ENCODE data around the gene TMPRSS9. TPM values are rescaled to one million over a fixed set of nuclear protein-coding genes. Genes with fewer than 3 reads are reported as not detected.
"Not testable (repeated sequence)": the region's sequence is repeated elsewhere in the genome, so short reads cannot be mapped to it uniquely, and the experiment has no call there.

TMPRSS9 gene
- total RNA-seq, 4 donors from 2014 or later, result 0.54 to 2.5 (median 0.85) TPM; not detected in 1

DNA sequence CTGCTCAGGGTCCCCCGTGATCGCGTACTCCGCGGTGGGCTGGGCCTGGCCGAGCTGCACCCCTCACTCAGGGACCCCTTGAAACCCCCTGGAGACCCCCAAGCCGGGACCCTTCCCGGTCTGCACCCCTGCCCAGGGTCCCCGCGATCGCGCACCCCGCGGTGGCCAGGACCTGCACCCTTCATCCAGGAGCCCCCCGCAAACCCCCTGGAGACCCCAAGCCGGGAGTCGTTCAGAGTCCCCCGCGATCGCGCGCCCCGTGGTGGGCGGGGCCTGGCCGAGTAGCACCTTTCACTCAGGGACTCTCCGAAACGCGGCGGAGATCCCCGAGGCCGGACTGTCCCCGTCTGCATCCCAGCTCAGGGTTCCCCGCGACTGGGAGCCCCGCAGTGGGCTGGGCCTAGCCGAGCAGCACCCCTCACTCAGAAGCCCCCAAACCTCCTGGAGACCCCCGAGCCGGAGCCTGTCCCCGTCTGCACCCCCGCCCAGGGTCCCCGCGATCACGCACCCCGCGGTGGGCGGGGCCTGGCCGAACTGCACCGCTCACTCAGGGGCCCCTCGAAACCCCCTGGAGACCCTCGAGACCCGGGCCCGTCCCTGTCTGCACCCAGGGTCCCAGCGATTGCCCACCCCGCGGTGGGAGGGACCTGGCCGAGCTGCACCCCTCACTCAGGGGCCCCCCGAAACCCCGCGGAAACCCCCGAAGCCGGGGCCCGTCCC lies 95.9 kb downstream of the TMPRSS9 start:
- DNase-seq, result peak in 2 of 3 donors; percentile 42 to 63
- Histone ChIP-seq H3K4me3 (peak overlapping the region; percentile 72 to 97 (median 91)), H3K27ac (peak overlapping the region; percentile 3 to 76 (median 62))

DNA sequence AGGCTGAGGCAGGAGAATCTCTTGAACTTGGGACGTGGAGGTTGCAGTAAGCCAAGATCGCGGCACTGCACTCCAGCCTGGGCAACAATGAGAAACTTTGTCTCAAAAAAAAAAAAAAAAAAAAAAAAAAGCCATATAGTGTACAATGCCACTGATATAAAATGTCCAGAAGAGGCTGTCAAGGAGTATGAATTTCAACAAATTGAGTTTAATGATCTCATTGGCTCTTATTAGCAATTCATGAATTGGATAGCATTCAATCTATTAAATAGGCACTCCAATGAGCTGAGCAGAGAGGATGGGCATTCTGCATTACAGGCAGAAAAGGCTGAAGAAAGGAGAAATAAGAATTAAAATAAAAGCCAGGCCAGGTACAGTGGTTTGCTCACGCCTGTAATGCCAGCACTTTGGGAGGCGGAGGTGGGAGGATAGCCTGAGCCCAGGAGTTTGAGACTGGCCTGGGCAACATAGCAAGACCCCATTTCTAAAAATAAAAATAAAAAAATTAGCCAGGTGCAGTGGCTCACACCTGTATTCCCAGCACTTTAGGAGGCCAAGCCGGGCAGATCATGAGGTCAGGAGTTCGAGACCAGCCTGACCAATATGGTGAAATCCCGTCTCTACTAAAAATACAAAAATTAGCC lies 97.5 kb downstream of the TMPRSS9 start:
- peaks cover 0 to 26% (median 14%) of the 10 kb centered on the region in 4 donors for H3K4me1 ChIP-seq
- H3K27ac ChIP-seq, result peak overlapping the region; percentile 66 to 76 (median 72)
- no peaks in the 10 kb centered on the region for H3K27me3 ChIP-seq
- TF ChIP-seq, protein P1, sequence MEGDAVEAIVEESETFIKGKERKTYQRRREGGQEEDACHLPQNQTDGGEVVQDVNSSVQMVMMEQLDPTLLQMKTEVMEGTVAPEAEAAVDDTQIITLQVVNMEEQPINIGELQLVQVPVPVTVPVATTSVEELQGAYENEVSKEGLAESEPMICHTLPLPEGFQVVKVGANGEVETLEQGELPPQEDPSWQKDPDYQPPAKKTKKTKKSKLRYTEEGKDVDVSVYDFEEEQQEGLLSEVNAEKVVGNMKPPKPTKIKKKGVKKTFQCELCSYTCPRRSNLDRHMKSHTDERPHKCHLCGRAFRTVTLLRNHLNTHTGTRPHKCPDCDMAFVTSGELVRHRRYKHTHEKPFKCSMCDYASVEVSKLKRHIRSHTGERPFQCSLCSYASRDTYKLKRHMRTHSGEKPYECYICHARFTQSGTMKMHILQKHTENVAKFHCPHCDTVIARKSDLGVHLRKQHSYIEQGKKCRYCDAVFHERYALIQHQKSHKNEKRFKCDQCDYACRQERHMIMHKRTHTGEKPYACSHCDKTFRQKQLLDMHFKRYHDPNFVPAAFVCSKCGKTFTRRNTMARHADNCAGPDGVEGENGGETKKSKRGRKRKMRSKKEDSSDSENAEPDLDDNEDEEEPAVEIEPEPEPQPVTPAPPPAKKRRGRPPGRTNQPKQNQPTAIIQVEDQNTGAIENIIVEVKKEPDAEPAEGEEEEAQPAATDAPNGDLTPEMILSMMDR (IDR thresholded peaks at IDR 0.05), result no peak
- TF ChIP-seq POLR2A (IDR thresholded peaks at IDR 0.05), result no peak
- peak overlapping the region; percentile 14 to 97 (median 66) for H3K4me3 ChIP-seq
- no peak for DNase-seq
- no peaks in the 10 kb centered on the region for H3K9me3 ChIP-seq
- no peaks in the 10 kb centered on the region for H3K36me3 ChIP-seq

More for the DNA sequence above, 95.9 kb downstream of the TMPRSS9 start:
- Histone ChIP-seq H3K9me3 (no peaks in the 10 kb centered on the region), H3K27me3 (no peaks in the 10 kb centered on the region), H3K36me3 (no peaks in the 10 kb centered on the region), H3K4me1 (peaks cover 0 to 11% (median 8%) of the 10 kb centered on the region in 4 donors)
- TF ChIP-seq POLR2A (IDR thresholded peaks at IDR 0.05), result no peak
- TF ChIP-seq, protein P1 (IDR thresholded peaks at IDR 0.05), result no peak

DNA sequence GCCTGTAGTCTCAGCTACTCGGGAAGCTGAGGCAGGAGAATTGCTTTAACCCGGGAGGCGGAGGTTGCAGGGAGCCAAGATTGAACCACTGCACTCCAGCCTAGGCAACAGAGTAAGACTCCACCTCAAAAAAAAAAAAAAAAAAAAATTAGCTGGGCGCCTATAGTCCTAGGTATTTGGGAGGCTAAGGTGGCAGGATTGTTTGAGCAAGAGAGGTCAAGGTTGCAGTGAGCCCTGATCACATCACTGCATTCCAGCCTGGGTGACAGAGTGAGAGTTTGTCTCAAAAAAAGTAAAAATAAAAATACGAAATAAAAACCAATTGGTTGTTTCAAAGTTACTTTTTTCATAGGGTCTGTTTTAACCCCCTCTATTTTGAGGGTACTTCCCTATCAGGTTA lies 98.0 kb downstream of the TMPRSS9 start:
- Histone ChIP-seq H3K4me1 (peaks cover 0 to 30% (median 15%) of the 10 kb centered on the region in 4 donors), H3K4me3 (no peak overlapping the region), H3K36me3 (no peaks in the 10 kb centered on the region), H3K9me3 (no peaks in the 10 kb centered on the region), H3K27me3 (no peaks in the 10 kb centered on the region), H3K27ac (no peak overlapping the region)
- no peak for DNase-seq
- TF ChIP-seq, protein P1 (IDR thresholded peaks at IDR 0.05), result no peak
- no peak for TF ChIP-seq POLR2A (IDR thresholded peaks at IDR 0.05)

DNA sequence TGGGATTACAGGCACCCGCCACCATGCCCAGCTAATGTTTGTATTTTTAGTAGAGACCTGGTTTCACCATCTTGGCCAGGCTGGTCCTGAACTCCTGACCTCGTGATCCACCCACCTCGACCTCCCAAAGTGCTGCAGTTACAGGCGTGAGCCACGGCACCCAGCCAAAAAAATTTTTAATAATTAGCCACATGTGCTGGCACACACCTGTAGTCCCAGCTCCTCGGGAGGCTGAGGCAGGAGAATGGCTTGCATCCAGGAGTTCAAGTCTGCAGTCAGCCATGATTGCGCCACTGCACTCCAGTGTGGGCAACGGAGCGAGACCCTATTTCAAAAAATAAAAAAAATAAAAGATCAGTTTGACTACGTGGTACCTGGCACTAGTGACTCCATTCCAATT lies 98.7 kb downstream of the TMPRSS9 start:
- H3K27ac ChIP-seq, H3K4me3 ChIP-seq, H3K9me3 ChIP-seq, H3K36me3 ChIP-seq, DNase-seq, H3K27me3 ChIP-seq: not testable (repeated sequence)
- H3K4me1 ChIP-seq, result peaks cover 0 to 30% (median 15%) of the 10 kb centered on the region in 4 donors

DNA sequence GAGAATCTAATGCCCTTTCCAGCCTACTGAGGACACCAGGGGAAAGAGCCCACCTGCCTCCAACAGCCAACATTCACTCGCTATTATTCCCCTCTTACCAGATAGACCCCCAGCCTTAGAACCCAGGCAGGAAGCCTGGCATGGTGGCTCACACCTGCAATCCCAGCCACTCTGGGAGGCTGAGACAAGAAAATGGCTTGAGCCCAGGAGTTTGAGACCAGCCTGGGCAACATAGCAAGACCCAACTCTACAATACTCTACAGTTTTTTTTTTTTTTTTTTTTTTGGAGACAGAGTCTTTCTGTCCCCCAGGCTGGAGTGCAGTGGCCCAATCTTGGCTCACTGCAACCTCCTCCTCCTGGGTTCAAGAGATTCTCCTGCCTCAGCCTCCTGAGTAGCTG lies 100.2 kb downstream of the TMPRSS9 start:
- H3K4me3 ChIP-seq, result no peak overlapping the region
- H3K36me3 ChIP-seq, result no peaks in the 10 kb centered on the region
- no peaks in the 10 kb centered on the region for H3K27me3 ChIP-seq
- no peak overlapping the region for H3K27ac ChIP-seq
- no peak for DNase-seq
- peaks cover 0 to 27% (median 13%) of the 10 kb centered on the region in 4 donors for H3K4me1 ChIP-seq
- TF ChIP-seq POLR2A (IDR thresholded peaks at IDR 0.05), result no peak
- TF ChIP-seq, protein P1 (IDR thresholded peaks at IDR 0.05), result no peak
- no peaks in the 10 kb centered on the region for H3K9me3 ChIP-seq

Measured in Peyer's patch (tissue), 4 donors.